Panc1 (cell line): ENCODE results near the gene AURKB. TPM values are rescaled to one million over a fixed set of nuclear protein-coding genes. Genes with fewer than 3 reads are reported as not detected.

Experiments
- ATAC-seq: fragments of 200-7000 bp; cut with Tn5 transposase; 2 replicates; pipeline ENCODE4 v1.9.1; 2020; ENCODE audit warnings: mild to moderate bottlenecking, moderate library complexity
- BruUV-seq: library from RNA; stranded (reverse); fragments of 400-500 nt; replicated peaks from 2 replicates; lab custom pipeline; 2021; lab: Mats Ljungman, UMichigan
- CTCF ChIA-PET: fragments of 300-600 bp; sonication (Branson Sonifier 250); formaldehyde crosslinking; loops from one replicate; lab custom pipeline; 2022; ENCODE audit warnings: antibody characterized with exemption; lab: Charles Lee
- POLR2A ChIA-PET: fragments of 300-600 bp; sonication (Branson Sonifier 250); formaldehyde crosslinking; loops from one replicate; lab custom pipeline; 2022; ENCODE audit warnings: antibody characterized with exemption; lab: Charles Lee
- DNase-seq: peaks from one replicate; pipeline ENCODE4 v3.0.0-alpha.2; 2010; ENCODE audit warnings: low read depth, low spot score
- H3K27ac ChIP-seq: 2 replicates; pipeline ENCODE4 v1.5.1; 2011; ENCODE audit warnings: mild to moderate bottlenecking, low read length, inconsistent platforms
- H3K27me3 ChIP-seq: fragments of 200-500 bp; sonication (Bioruptor generic); 2 replicates; pipeline ENCODE4 v1.6.0; 2014; ENCODE audit warnings: low read length, inconsistent platforms; ENCODE audit not compliant: control insufficient read depth, insufficient read depth
- H3K36me3 ChIP-seq: fragments of 200-500 bp; sonication (Bioruptor generic); 2 replicates; pipeline ENCODE4 v1.5.1; 2014; ENCODE audit warnings: inconsistent platforms, mild to moderate bottlenecking, low read length, moderate library complexity; ENCODE audit not compliant: control insufficient read depth, insufficient read depth
- H3K4me1 ChIP-seq: 2 replicates; pipeline ENCODE4 v1.5.1; 2011; ENCODE audit warnings: inconsistent platforms, mild to moderate bottlenecking, low read length, moderate library complexity; ENCODE audit not compliant: control insufficient read depth, insufficient read depth
- H3K4me3 ChIP-seq, 2 experiments: 2 replicates each; pipeline ENCODE4 v1.5.1; 2011 to 2012; ENCODE audit warnings: low read depth in 2 of 2, low read length in 2 of 2, mild to moderate bottlenecking in 2 of 2, inconsistent platforms in 1 of 2, moderate library complexity in 1 of 2
- H3K9me3 ChIP-seq: fragments of 200-500 bp; sonication (Bioruptor generic); 2 replicates; pipeline ENCODE4 v1.5.1; 2014; ENCODE audit warnings: low read depth, mild to moderate bottlenecking, inconsistent platforms, low read length, moderate library complexity; ENCODE audit not compliant: control insufficient read depth, insufficient read depth
- CTCF ChIP-seq: fragments of 450-650 bp; IDR thresholded peaks from 2 replicates; pipeline ENCODE4 v1.5.1; 2017; ENCODE audit warnings: mild to moderate bottlenecking
- POLR2AphosphoS5 ChIP-seq: IDR thresholded peaks from 2 replicates; pipeline ENCODE4 v1.6.1; 2012; ENCODE audit warnings: mild to moderate bottlenecking, low read depth, low read length, moderate library complexity
- REST ChIP-seq, 2 experiments: IDR thresholded peaks; 2 replicates each; pipeline ENCODE4 v1.6.1; 2011 to 2012; ENCODE audit warnings: low read depth in 2 of 2, control low read depth in 1 of 2, low read length in 1 of 2, mild to moderate bottlenecking in 1 of 2, moderate library complexity in 1 of 2; ENCODE audit not compliant: insufficient read depth in 1 of 2
- SIN3A ChIP-seq: IDR thresholded peaks from 2 replicates; pipeline ENCODE4 v1.6.1; 2012; ENCODE audit warnings: low read depth, mild to moderate bottlenecking, low read length, moderate library complexity, borderline replicate concordance; ENCODE audit not compliant: insufficient read depth
- TCF7L2 ChIP-seq: IDR thresholded peaks from 2 replicates; pipeline ENCODE4 v1.6.1; 2011; ENCODE audit warnings: mild to moderate bottlenecking, low read depth, low read length, inconsistent platforms
- in situ Hi-C: cut with HindIII; loops from 2 replicates; pipeline ENCODE4 v1.10.0; 2016; ENCODE audit warnings: low sequenced_read_pairs, low pct_unique_long_range_greater_than_20kb
- intact Hi-C: fragments of 100-400 bp; cut with micrococcal nuclease; formaldehyde crosslinking; loops from one replicate; pipeline ENCODE4 v1.10.0; 2022; ENCODE audit not compliant: unreplicated experiment
- total RNA-seq: library from RNA; stranded (reverse); gene quantifications from one replicate; pipeline ENCODE4 v1.2.1, GENCODE V29; 2021; ENCODE audit not compliant: unreplicated experiment

The AURKB gene
- total RNA-seq, 1 experiment from 2014 or later: 85.8 TPM

- H3K36me3 ChIP-seq: no peaks in the 10 kb centered on the region
- no peak for ATAC-seq
- in situ Hi-C loops: no loop called here
- intact Hi-C loops: no loop called here
- H3K27me3 ChIP-seq: no peaks in the 10 kb centered on the region
- H3K27ac ChIP-seq: no peak overlapping the region
- H3K4me1 ChIP-seq: no peaks in the 10 kb centered on the region
- ChIA-PET CTCF (no interaction called here), POLR2A (interaction anchor here (0.6 kb wide), 1 partner anchor 42 kb away, joined by 3 read pairs; no protein-coding TSS in a partner anchor)
- no peak for DNase-seq
- H3K4me3 ChIP-seq: no peak overlapping the region
- no peaks in the 10 kb centered on the region for H3K9me3 ChIP-seq
- no peak for TF ChIP-seq CTCF
- no TSS peak for BruUV-seq
Observed at GRCh38 chr17:8256691-8257090, 46.3 kb upstream of the AURKB start.

- H3K9me3 ChIP-seq: no peaks in the 10 kb centered on the region
- no peak overlapping the region for H3K4me3 ChIP-seq
- no peaks in the 10 kb centered on the region for H3K36me3 ChIP-seq
- POLR2A ChIA-PET: no interaction called here
- CTCF ChIA-PET: no interaction called here
- no peaks in the 10 kb centered on the region for H3K4me1 ChIP-seq
- ATAC-seq (no peak), DNase-seq (no peak)
- intact Hi-C loops (no loop called here), in situ Hi-C loops (no loop called here)
- H3K27ac ChIP-seq: no peak overlapping the region
- H3K27me3 ChIP-seq: no peaks in the 10 kb centered on the region
- no TSS peak for BruUV-seq
- no peak for TF ChIP-seq POLR2AphosphoS5
- TF ChIP-seq CTCF: no peak
- TF ChIP-seq REST (IDR thresholded peaks at IDR 0.05; ENCODE audit: insufficient read depth in 1 of 2, low read depth in 2 of 2, low read length in 1 of 2): no peak
- TF ChIP-seq SIN3A: no peak
- TF ChIP-seq TCF7L2: no peak
Observed at GRCh38 chr17:8256291-8256690, 45.9 kb upstream of the AURKB start.
